Measurements from ENCODE around the gene SRSF3.

The SRSF3 gene

GRCh38 chr6:36576578-36576977 is 17.6 kb upstream of the SRSF3 start:
- Histone ChIP-seq H3F3A (ENCODE audit: insufficient read depth) (no peaks in the 10 kb centered on the region; the same call in 1 of the 2 replicates), H2AFZ (ENCODE audit: low read depth, low read length, severe bottlenecking) (no peak overlapping the region), H3K27me3 (ENCODE audit: low read length) (no peaks in the 10 kb centered on the region), H3K9me3 (ENCODE audit: insufficient read depth, low read length) (peaks cover 6% of the 10 kb centered on the region; the same call in 1 of the 2 replicates), H3K4me2 (ENCODE audit: low read depth, low read length, poor library complexity, severe bottlenecking) (no peak overlapping the region), H3K4me3 (ENCODE audit: insufficient read depth, low read length, poor library complexity, severe bottlenecking) (no peak overlapping the region), H3K36me3 (ENCODE audit: low read length) (peaks cover 8% of the 10 kb centered on the region), H3K79me2 (ENCODE audit: insufficient read depth, low read length) (no peaks in the 10 kb centered on the region), H4K20me1 (ENCODE audit: low read depth, low read length) (no peaks in the 10 kb centered on the region), H3K9me2 (replicated peaks; ENCODE audit: insufficient read depth, low read length) (no peaks in the 10 kb centered on the region), H3K9ac (ENCODE audit: low read length) (no peak overlapping the region), H3K27ac (ENCODE audit: low read depth, low read length) (no peak overlapping the region)
- TF ChIP-seq, protein P1, sequence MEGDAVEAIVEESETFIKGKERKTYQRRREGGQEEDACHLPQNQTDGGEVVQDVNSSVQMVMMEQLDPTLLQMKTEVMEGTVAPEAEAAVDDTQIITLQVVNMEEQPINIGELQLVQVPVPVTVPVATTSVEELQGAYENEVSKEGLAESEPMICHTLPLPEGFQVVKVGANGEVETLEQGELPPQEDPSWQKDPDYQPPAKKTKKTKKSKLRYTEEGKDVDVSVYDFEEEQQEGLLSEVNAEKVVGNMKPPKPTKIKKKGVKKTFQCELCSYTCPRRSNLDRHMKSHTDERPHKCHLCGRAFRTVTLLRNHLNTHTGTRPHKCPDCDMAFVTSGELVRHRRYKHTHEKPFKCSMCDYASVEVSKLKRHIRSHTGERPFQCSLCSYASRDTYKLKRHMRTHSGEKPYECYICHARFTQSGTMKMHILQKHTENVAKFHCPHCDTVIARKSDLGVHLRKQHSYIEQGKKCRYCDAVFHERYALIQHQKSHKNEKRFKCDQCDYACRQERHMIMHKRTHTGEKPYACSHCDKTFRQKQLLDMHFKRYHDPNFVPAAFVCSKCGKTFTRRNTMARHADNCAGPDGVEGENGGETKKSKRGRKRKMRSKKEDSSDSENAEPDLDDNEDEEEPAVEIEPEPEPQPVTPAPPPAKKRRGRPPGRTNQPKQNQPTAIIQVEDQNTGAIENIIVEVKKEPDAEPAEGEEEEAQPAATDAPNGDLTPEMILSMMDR (IDR thresholded peaks at IDR 0.05; ENCODE audit: insufficient read depth, low read length, poor library complexity, severe bottlenecking), result no peak
- no peak for TF ChIP-seq EZH2phosphoT487 (conservative IDR thresholded peaks at IDR 0.05; ENCODE audit: low read length)

DNA sequence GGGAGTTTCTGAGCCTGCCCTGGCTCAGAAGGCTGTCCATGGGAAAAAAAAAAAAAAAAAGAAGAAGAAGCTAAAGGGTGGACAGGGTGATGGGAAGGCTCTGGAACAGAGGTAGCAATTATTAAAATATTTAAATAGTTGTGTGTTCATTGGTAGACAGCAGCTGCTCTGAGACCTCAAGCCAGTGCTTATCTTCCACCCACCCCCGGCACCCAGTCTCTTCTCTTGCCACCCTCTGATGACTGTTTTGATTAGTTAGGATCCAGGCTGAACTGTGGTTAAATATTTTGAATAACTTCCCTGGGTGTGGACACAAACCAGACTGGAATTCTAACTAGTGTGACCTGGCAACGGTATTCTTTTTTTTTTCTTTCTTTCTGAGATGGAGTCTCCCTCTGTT is 16.9 kb upstream of the SRSF3 start:
- Histone ChIP-seq H3K79me2 (ENCODE audit: insufficient read depth, low read length) (no peaks in the 10 kb centered on the region), H3F3A (ENCODE audit: insufficient read depth) (peaks cover 3% of the 10 kb centered on the region; the same call in 1 of the 2 replicates), H3K9ac (ENCODE audit: low read length) (no peak overlapping the region), H3K27ac (ENCODE audit: low read depth, low read length) (no peak overlapping the region), H3K4me3 (ENCODE audit: insufficient read depth, low read length, poor library complexity, severe bottlenecking) (no peak overlapping the region), H3K4me2 (ENCODE audit: low read depth, low read length, poor library complexity, severe bottlenecking) (no peak overlapping the region), H2AFZ (ENCODE audit: low read depth, low read length, severe bottlenecking) (no peak overlapping the region), H4K20me1 (ENCODE audit: low read depth, low read length) (no peaks in the 10 kb centered on the region), H3K36me3 (ENCODE audit: low read length) (peaks cover 8% of the 10 kb centered on the region), H3K9me3 (ENCODE audit: insufficient read depth, low read length) (peaks cover 6% of the 10 kb centered on the region; the same call in 1 of the 2 replicates), H3K9me2 (replicated peaks; ENCODE audit: insufficient read depth, low read length) (no peaks in the 10 kb centered on the region), H3K27me3 (ENCODE audit: low read length) (no peaks in the 10 kb centered on the region)
- TF ChIP-seq, protein P1 (IDR thresholded peaks at IDR 0.05; ENCODE audit: insufficient read depth, low read length, poor library complexity, severe bottlenecking), result no peak
- no peak for TF ChIP-seq EZH2phosphoT487 (conservative IDR thresholded peaks at IDR 0.05; ENCODE audit: low read length)

- Histone ChIP-seq H3K9me3 (ENCODE audit: insufficient read depth, low read length) (peaks cover 6% of the 10 kb centered on the region; the same call in 1 of the 2 replicates), H3K9me2 (replicated peaks; ENCODE audit: insufficient read depth, low read length) (no peaks in the 10 kb centered on the region), H2AFZ (ENCODE audit: low read depth, low read length, severe bottlenecking) (no peak overlapping the region), H3K4me2 (ENCODE audit: low read depth, low read length, poor library complexity, severe bottlenecking) (no peak overlapping the region), H4K20me1 (ENCODE audit: low read depth, low read length) (no peaks in the 10 kb centered on the region), H3K27me3 (ENCODE audit: low read length) (no peaks in the 10 kb centered on the region), H3K4me3 (ENCODE audit: insufficient read depth, low read length, poor library complexity, severe bottlenecking) (no peak overlapping the region), H3K79me2 (ENCODE audit: insufficient read depth, low read length) (no peaks in the 10 kb centered on the region), H3K27ac (ENCODE audit: low read depth, low read length) (no peak overlapping the region), H3K9ac (ENCODE audit: low read length) (no peak overlapping the region), H3F3A (ENCODE audit: insufficient read depth) (peaks cover 8% of the 10 kb centered on the region), H3K36me3 (ENCODE audit: low read length) (peaks cover 8% of the 10 kb centered on the region)
- TF ChIP-seq EZH2phosphoT487 (conservative IDR thresholded peaks at IDR 0.05; ENCODE audit: low read length), result no peak
- TF ChIP-seq, protein P1 (IDR thresholded peaks at IDR 0.05; ENCODE audit: insufficient read depth, low read length, poor library complexity, severe bottlenecking), result no peak
Measured at GRCh38 chr6:36578030-36578429, 16.1 kb upstream of the SRSF3 start.

Data from SU-DHL-6 (cell line).